BJ (cell line): ENCODE data around the gene FAM149B1. TPM values are rescaled to one million over a fixed set of nuclear protein-coding genes. Genes with fewer than 3 reads are reported as not detected.

Experiments used
- CTCF ChIA-PET: fragments of 350-600 bp; formaldehyde crosslinking; extraction: SDS; loops from one replicate; lab custom pipeline; 2021; ENCODE audit warnings: antibody characterized with exemption, inconsistent platforms; lab: Yijun Ruan, JAX
- POLR2A ChIA-PET: fragments of 300-600 bp; sonication (Branson Sonifier 250); formaldehyde crosslinking; extraction: SDS; loops from one replicate; lab custom pipeline; 2021; ENCODE audit warnings: antibody characterized with exemption; lab: Charles Lee
- DNase-seq: peaks from one replicate; pipeline ENCODE4 v3.0.0-alpha.2; 2011; ENCODE audit warnings: low read depth
- H3K27me3 ChIP-seq: 2 replicates; pipeline ENCODE4 v1.6.0; 2011; ENCODE audit warnings: low read length; ENCODE audit not compliant: control insufficient read depth, insufficient read depth
- H3K36me3 ChIP-seq: 2 replicates; pipeline ENCODE4 v1.5.1; 2011; ENCODE audit warnings: low read length; ENCODE audit not compliant: control insufficient read depth, insufficient read depth
- H3K4me3 ChIP-seq: 2 replicates; pipeline ENCODE4 v1.5.1; 2011; ENCODE audit warnings: low read depth, mild to moderate bottlenecking, control low read depth, low read length
- polyA minus RNA-seq: library from RNA; depleted of rRNA, polyadenylated mRNA; stranded (reverse); fragments of >200 nt; gene quantifications from 2 replicates; pipeline ENCODE4 v1.2.3, GENCODE V29; 2011; rRNA and poly(A)+ RNA removed
- polyA plus RNA-seq: library from polyadenylated mRNA; depleted of rRNA; stranded (reverse); fragments of >200 nt; gene quantifications from 2 replicates; pipeline ENCODE4 v1.2.3, GENCODE V29; 2011; rRNA removed
- TF ChIP-seq, protein P1 (sequence below): IDR thresholded peaks from 2 replicates; pipeline ENCODE4 v1.5.1; 2011; ENCODE audit warnings: low read depth, mild to moderate bottlenecking, control low read depth, inconsistent platforms, low read length, moderate library complexity; ENCODE audit not compliant: insufficient read depth

FAM149B1 gene
- polyA plus RNA-seq (33.0 and 40.2 TPM in 2 replicates), polyA minus RNA-seq (21.3 and 26.5 TPM in 2 replicates)

DNA sequence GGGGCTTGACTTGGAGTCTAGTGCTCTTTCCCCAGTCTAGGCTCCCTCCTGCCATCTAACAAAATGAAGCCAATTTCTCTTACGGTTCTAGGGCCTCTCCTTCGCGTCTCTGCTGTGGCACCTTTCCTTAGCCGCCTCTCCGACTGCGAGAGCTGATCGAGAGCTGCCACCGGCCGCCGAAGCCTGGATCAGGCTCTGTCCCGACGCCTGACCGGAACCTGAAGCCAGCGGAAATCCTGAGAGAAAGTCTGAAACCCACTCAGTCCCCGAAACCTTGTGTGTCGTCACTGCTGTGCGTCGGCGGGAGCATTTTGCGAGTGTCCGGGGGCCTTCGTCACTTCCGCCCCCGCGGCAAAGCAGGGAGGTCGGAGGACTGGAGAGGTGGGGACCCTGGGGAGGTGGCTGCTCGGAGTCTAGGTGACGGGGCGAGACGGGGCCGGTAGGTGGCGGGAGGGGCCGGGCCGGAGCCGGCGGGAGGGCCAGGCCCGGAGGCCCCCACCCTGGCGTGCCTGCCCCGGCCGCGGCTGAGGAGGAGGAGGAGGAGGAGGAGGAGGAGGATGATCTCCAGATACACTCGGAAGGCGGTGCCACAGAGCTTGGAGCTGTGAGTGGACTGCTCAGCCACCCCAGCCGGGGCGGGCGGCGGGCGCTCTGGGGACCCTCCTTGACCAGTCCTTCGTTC, at the start of gene FAM149B1, which contains the start of gene ECD:
TSS of gene FAM149B1 (plus strand) at position 337 of the 682 bp plus-strand sequence. CDS start at position 558, 221 bp downstream.
TSS of gene ECD (minus strand) at position 226 of the 682 bp plus-strand sequence. CDS start 4,071 bp downstream, outside the sequence.
- TF ChIP-seq, protein P1, sequence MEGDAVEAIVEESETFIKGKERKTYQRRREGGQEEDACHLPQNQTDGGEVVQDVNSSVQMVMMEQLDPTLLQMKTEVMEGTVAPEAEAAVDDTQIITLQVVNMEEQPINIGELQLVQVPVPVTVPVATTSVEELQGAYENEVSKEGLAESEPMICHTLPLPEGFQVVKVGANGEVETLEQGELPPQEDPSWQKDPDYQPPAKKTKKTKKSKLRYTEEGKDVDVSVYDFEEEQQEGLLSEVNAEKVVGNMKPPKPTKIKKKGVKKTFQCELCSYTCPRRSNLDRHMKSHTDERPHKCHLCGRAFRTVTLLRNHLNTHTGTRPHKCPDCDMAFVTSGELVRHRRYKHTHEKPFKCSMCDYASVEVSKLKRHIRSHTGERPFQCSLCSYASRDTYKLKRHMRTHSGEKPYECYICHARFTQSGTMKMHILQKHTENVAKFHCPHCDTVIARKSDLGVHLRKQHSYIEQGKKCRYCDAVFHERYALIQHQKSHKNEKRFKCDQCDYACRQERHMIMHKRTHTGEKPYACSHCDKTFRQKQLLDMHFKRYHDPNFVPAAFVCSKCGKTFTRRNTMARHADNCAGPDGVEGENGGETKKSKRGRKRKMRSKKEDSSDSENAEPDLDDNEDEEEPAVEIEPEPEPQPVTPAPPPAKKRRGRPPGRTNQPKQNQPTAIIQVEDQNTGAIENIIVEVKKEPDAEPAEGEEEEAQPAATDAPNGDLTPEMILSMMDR = 0 out of 2 replicates have a peak, but pooled peaks have one; percentile 20
- ChIA-PET POLR2A (interaction anchor here (0.6 to 0.7 kb wide), 2 partner anchors 72 to 614 kb away, joined by 4 to 5 read pairs; no protein-coding TSS in a partner anchor), CTCF (interaction anchor here (0.7 to 3.3 kb wide), 5 partner anchors 9 to 72 kb away, joined by 3 to 17 read pairs (median 4); partner anchors contain the start of gene P4HA1)
- Histone ChIP-seq H3K27me3 (no peaks in the 10 kb centered on the region), H3K4me3 (peak within 1 kb of the TSS; percentile 96), H3K36me3 (no peaks in the 10 kb centered on the region; the same call in 1 of the 2 replicates)
- DNase-seq = peak; percentile 64

DNA sequence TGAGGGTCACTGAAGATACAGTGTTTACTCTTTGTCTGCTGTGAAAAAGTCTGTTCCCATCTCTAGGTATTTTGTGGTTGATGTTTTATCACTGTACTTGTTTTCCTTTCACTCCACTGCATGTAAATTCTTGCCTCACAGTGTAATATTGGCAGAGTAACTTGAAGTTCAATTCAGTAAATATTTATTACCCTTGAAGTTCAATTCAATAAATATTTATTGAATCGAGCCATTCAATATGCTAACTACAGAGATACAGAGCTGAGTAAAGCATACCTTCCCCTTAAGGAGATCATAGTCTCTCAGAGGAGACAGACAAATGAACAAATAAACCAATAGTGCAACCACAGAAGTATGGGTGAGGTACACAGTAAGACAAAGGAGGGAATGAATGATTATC, 48.5 kb upstream of the FAM149B1 start:
- Histone ChIP-seq H3K36me3 (no peaks in the 10 kb centered on the region), H3K4me3 (no peak overlapping the region), H3K27me3 (no peaks in the 10 kb centered on the region)
- ChIA-PET CTCF (no interaction called here), POLR2A (no interaction called here)
- no peak for DNase-seq
- TF ChIP-seq, protein P1 = no peak

DNA sequence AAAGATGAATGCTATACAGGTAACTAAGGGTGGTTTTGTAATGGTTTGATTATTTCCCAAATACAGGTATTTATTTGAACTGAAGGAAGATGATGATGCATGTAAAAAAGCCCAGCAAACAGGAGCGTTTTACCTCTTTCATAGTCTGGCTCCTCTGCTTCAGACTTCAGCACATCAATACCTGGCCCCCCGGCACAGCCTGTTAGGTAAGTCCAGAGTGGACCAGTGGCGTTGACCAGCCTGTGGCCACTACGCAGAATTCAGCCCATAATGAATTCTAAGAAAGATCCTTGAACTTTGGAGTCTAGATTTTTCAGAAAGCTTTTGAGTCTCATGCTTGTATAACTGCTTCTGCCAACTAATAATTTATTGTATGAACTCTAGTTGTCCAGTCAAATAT, 48.0 kb upstream of the FAM149B1 start:
- TF ChIP-seq, protein P1 = no peak
- Histone ChIP-seq H3K36me3 (0 out of 2 replicates have a peak, but pooled peaks cover 1% of the 10 kb centered on the region), H3K4me3 (no peak overlapping the region), H3K27me3 (no peaks in the 10 kb centered on the region)
- DNase-seq = no peak
- ChIA-PET POLR2A (no interaction called here), CTCF (no interaction called here)

DNA sequence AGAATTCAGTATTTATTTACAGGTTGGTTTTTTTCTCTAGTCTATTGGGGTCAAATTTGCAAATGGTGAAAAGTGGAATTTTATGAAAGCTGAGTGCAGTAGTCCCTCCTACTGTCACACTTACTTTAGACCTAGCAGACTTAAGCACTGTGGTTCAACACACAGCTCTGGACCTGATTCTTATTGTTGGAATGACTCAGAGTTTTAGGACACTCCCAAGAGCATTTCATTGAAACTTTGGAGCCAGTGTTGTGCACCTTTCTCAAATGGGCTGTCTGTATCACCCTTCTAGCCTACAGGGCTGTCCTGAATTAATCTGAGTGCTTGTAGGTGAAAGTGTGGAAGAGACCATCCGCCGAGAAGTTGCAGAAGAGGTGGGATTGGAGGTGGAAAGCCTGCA, 41.6 kb upstream of the FAM149B1 start:
- H3K4me3 ChIP-seq = no peak overlapping the region
- no peak for DNase-seq
- H3K36me3 ChIP-seq = 0 out of 2 replicates have a peak, but pooled peaks cover 2% of the 10 kb centered on the region
- CTCF ChIA-PET = interaction anchor here (1.0 to 1.4 kb wide), 2 partner anchors 10 to 25 kb away, joined by 4 read pairs; no protein-coding TSS in a partner anchor
- POLR2A ChIA-PET = no interaction called here
- no peaks in the 10 kb centered on the region for H3K27me3 ChIP-seq
- TF ChIP-seq, protein P1 = no peak

DNA sequence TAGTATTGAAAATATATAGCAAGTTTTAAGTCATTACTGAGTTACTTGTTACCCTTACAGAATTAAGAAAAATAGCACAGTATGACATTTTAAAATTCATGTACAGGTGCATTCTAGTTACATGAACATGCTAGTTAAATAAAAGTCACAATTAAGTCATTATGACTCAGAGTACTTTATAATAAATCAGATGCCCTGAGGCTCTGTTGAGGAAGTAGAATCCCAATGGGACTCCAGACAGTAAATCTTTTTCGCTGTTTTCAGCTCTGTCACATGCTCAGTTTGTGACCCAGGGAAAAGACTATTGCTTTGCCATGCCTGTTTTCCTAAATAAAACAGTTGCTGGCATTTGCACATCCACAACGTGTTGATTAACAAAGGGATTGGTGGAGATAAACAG, 36.6 kb upstream of the FAM149B1 start:
- H3K4me3 ChIP-seq = no peak overlapping the region
- no peak for DNase-seq
- POLR2A ChIA-PET = no interaction called here
- no peaks in the 10 kb centered on the region for H3K27me3 ChIP-seq
- TF ChIP-seq, protein P1 = no peak
- CTCF ChIA-PET = no interaction called here
- peaks cover 2% of the 10 kb centered on the region for H3K36me3 ChIP-seq
